Testis (tissue), 2 donors: ENCODE measurements around the gene NPSR1.

Source experiments
- CTCF ChIP-seq, 3 experiments: fragments of 450-650 bp in 2 of 3; fragments of 200-600 bp in 1 of 3; sonication (generic) in 1 of 3; IDR thresholded peaks; one replicate each; pipeline ENCODE4 v1.5.1; 2016 to 2019; ENCODE audit warnings: antibody characterized with exemption in 3 of 3, mild to moderate bottlenecking in 2 of 3, moderate library complexity in 1 of 3
- POLR2A ChIP-seq: fragments of 450-650 bp; IDR thresholded peaks from one replicate; pipeline ENCODE4 v1.6.1; 2017; ENCODE audit warnings: antibody characterized with exemption, mild to moderate bottlenecking, moderate library complexity

- TF ChIP-seq CTCF (IDR thresholded peaks at IDR 0.05): no peak
- TF ChIP-seq POLR2A: no peak
These were observed 89.3 kb downstream of the NPSR1 start for GRCh38 chr7:34747176-34747781.
